ENCODE data around the gene POU2F3. TPM values are rescaled to one million over a fixed set of nuclear protein-coding genes. Genes with fewer than 3 reads are reported as not detected.
"Not testable (repeated sequence)": the region's sequence is repeated elsewhere in the genome, so short reads cannot be mapped to it uniquely, and the experiment has no call there.

POU2F3 gene
- total and polyA plus RNA-seq, 3 donors from 2014 or later, result 0.16 to 0.49 (median 0.31) TPM

DNA sequence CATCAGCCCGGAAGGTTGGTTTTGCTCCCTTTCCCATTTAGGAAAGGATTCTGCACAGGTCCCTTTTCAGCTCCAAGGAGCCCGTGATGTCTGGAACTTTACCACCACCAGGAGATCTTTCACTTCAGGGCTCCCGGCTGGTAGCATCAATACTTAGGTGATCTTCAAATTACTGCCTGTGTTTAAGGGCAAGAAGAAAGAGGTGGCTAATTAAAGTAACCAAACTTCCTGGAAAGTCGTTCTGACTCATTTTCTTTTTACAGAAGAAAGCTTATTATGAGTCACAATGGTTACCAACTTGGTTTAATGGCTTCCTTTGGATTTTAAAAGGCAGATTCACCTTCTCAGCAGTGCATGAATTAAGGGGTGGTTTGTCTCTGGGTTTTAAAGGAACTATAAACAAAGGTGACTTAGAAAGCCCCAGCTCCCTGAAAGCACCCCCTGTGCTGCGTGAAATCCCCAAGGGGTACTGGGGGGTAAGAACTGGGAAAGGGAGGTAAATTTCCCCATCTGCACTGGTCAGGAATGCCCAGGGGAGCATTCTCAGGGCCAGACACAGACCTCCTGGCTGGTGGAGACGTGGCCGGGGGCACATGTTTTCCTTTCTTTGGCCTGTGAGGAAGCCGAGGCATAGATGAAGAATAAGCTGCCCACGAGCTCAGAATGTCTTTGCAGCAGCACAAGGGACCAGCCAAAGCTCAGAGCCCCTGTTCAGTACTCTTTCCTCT is 8.8 kb downstream of the POU2F3 start:
- WGBS, 2 donors, result 66 to 74% methylated on average over 9 of the region's 9 CpGs

DNA sequence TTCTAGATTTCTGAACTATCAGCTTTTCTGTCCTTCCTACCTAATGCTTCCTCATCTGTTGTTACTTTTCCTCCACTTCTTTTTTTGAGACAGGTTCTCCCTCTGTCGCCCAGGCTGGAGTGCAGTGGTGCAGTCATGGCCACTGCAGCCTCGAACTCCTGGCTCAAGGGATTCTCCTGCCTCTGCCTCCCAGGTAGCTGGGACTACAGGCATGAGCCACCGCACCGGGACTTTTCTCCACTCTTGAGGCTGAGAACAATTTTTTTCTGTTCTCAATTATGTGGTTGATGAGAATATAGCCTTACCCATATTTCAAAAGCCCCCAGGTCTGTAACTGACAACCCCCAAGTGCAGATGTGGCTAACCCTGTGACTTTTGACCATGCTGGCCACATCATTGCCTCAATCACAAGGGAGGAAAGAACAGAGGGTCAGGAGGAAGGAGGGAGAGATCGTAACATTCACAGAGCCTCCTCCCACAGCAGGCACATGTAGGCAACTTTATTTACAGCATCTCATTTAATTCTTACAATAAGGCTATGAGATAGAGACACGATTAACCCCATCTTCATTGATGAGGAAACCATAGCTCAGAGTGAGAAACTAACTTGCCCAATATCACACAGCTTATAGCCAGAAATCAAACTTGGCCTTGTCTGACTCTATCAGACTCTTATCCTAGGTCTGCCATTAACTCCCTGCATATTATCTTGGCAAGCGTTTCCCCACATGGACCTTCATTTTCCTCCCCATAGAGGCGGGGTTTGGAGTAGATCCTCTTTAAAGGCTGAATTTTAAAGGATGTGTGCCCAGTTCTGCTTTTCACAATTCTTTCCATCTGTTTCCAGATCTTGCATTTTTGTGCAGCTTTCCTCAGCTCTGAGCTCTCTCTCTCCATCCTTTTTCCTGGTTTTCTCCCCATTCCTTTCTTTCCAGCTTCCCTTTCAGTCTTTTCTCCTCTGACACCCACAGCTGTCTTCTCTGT is 9.6 kb downstream of the POU2F3 start:
- Histone ChIP-seq H3K27ac (no peak overlapping the region), H3K27me3 (no peaks in the 10 kb centered on the region), H3K36me3 (ENCODE audit: low read depth, missing control alignments) (no peaks in the 10 kb centered on the region), H3K4me1 (no peaks in the 10 kb centered on the region), H3K9me3 (no peaks in the 10 kb centered on the region), H3K4me3 (no peak overlapping the region)
- TF ChIP-seq, protein P1, sequence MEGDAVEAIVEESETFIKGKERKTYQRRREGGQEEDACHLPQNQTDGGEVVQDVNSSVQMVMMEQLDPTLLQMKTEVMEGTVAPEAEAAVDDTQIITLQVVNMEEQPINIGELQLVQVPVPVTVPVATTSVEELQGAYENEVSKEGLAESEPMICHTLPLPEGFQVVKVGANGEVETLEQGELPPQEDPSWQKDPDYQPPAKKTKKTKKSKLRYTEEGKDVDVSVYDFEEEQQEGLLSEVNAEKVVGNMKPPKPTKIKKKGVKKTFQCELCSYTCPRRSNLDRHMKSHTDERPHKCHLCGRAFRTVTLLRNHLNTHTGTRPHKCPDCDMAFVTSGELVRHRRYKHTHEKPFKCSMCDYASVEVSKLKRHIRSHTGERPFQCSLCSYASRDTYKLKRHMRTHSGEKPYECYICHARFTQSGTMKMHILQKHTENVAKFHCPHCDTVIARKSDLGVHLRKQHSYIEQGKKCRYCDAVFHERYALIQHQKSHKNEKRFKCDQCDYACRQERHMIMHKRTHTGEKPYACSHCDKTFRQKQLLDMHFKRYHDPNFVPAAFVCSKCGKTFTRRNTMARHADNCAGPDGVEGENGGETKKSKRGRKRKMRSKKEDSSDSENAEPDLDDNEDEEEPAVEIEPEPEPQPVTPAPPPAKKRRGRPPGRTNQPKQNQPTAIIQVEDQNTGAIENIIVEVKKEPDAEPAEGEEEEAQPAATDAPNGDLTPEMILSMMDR (IDR thresholded peaks at IDR 0.05), result no peak
- TF ChIP-seq POLR2A (IDR thresholded peaks at IDR 0.05), result no peak
- intact Hi-C loops (cut with DNase I; ENCODE audit: low total_unique reads), result no loop called here
- 76 to 83% methylated on average over 8 of the region's 8 CpGs for WGBS, 2 donors
- no peak for DNase-seq

More for the DNA sequence above, 8.8 kb downstream of the POU2F3 start:
- no peak overlapping the region for H3K27ac ChIP-seq
- no peaks in the 10 kb centered on the region for H3K9me3 ChIP-seq
- no peaks in the 10 kb centered on the region for H3K36me3 ChIP-seq (ENCODE audit: low read depth, missing control alignments)
- intact Hi-C loops (cut with DNase I; ENCODE audit: low total_unique reads), result no loop called here
- H3K4me3 ChIP-seq, result no peak overlapping the region
- TF ChIP-seq, protein P1 (IDR thresholded peaks at IDR 0.05), result no peak
- no peak for TF ChIP-seq POLR2A (IDR thresholded peaks at IDR 0.05)
- no peaks in the 10 kb centered on the region for H3K27me3 ChIP-seq
- H3K4me1 ChIP-seq, result no peaks in the 10 kb centered on the region
- DNase-seq, result no peak

GRCh38 chr11:120253377-120253776 is 13.4 kb downstream of the POU2F3 start:
- H3K9me3 ChIP-seq; intact Hi-C loops (cut with DNase I; ENCODE audit: low total_unique reads); H3K36me3 ChIP-seq (ENCODE audit: low read depth, missing control alignments); H3K4me1 ChIP-seq; DNase-seq; H3K4me3 ChIP-seq; H3K27ac ChIP-seq; H3K27me3 ChIP-seq: not testable (repeated sequence)
- WGBS, 2 donors, result 93 to 97% methylated on average over 13 of the region's 13 CpGs

DNA sequence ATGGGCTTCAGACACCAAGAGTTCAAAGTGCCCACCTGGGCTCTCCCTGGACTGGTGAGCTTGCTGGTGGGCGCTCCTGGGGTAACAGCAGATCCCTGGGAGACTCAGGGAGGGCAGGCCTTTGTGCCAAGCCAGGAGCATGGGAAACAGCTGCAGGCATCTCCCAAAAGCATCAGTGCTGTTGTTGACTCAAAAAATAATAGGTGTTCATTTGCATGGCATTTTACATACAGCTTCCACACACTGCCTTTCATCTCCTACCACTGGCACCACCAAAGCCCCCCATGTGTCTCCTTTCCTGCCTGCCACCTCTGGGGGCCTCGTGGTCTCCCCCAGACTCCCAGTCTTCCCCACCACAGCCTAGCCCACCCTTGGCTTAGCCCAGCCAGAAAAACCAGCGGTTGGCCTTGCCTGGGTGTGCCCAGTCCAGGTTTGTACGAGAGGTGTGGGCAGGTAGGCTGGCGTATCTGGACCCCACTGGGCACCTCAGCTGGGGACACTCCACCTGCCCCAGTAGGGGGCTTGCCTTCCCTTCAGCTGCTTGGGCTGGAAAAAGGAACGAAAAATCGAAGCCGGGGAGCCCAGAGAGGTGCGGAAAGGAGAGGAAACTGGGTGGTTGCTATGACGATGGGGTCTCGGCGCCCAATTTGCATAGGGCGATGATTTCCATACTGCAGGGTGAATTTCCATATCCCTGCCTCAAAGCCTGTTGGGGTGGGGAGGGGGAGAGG is 15.0 kb downstream of the POU2F3 start:
- 39 to 51% methylated on average over 12 to 13 of the region's 13 CpGs for WGBS, 2 donors
- no peak overlapping the region for H3K27ac ChIP-seq

More for the DNA sequence above, 15.0 kb downstream of the POU2F3 start:
- DNase-seq, result no peak
- Histone ChIP-seq H3K36me3 (ENCODE audit: low read depth, missing control alignments) (no peaks in the 10 kb centered on the region), H3K4me1 (no peaks in the 10 kb centered on the region), H3K9me3 (no peaks in the 10 kb centered on the region), H3K27me3 (no peaks in the 10 kb centered on the region), H3K4me3 (no peak overlapping the region)
- intact Hi-C loops (cut with DNase I; ENCODE audit: low total_unique reads), result no loop called here
- no peak for TF ChIP-seq POLR2A (IDR thresholded peaks at IDR 0.05)
- TF ChIP-seq, protein P1 (IDR thresholded peaks at IDR 0.05), result no peak

Data from testis (tissue), 3 donors.